HCT116 (cell line): Measurements from ENCODE around the gene SPATA25. TPM values are rescaled to one million over a fixed set of nuclear protein-coding genes. Genes with fewer than 3 reads are reported as not detected.

Source experiments
- ATAC-seq: fragments of 200-7000 bp; cut with Tn5 transposase; 2 replicates; pipeline ENCODE4 v1.9.1; 2020; ENCODE audit warnings: mild to moderate bottlenecking, moderate library complexity
- BruUV-seq: library from RNA; stranded (reverse); fragments of 400-500 nt; replicated peaks from 2 replicates; lab custom pipeline; 2021; lab: Mats Ljungman, UMichigan
- CTCF ChIA-PET: fragments of 300-600 bp; sonication (Branson Sonifier 250); formaldehyde crosslinking; loops from one replicate; lab custom pipeline; 2021; ENCODE audit warnings: antibody characterized with exemption; lab: Charles Lee
- POLR2A ChIA-PET: fragments of 300-600, 350-600 bp; sonication (Branson Sonifier 250); formaldehyde crosslinking; loops from one replicate; lab custom pipeline; 2021; ENCODE audit warnings: antibody characterized with exemption; lab: Charles Lee
- RAD21 ChIA-PET, 2 experiments: fragments of 300-600 bp; sonication (Branson Sonifier 250); formaldehyde crosslinking; loops; one replicate each; lab custom pipeline; 2023; ENCODE audit warnings: low total read pairs in 2 of 2; ENCODE audit not compliant: uncharacterized antibody in 2 of 2, unreplicated experiment in 2 of 2, low non-redundant PET in 1 of 2; lab: Charles Lee
- DNase-seq: peaks from one replicate; pipeline ENCODE4 v3.0.0-alpha.2; 2010; ENCODE audit warnings: low read depth, low spot score
- H2AFZ ChIP-seq: fragments of 200-600 bp; shearing (Covaris generic), sonication (generic); 2 replicates; pipeline ENCODE4 v1.6.1; 2017; ENCODE audit warnings: low read depth, mixed run types, mixed read lengths, antibody characterized with exemption, low read length; ENCODE audit not compliant: poor library complexity, severe bottlenecking
- H3K27ac ChIP-seq: 2 replicates; pipeline ENCODE4 v1.5.1; 2012; ENCODE audit warnings: low read depth, low read length
- H3K27me3 ChIP-seq: fragments of 200-600 bp; sonication (generic); 2 replicates; pipeline ENCODE4 v1.6.1; 2016; ENCODE audit warnings: mixed run types, low read length, mixed read lengths; ENCODE audit not compliant: insufficient read depth
- H3K36me3 ChIP-seq, 2 experiments: fragments of 200-500 bp in 1 of 2; fragments of 200-600 bp in 1 of 2; sonication (Bioruptor generic) in 1 of 2; sonication (generic) in 1 of 2; 2 replicates each; pipeline versions ENCODE4 v1.5.1 to v1.6.1; 2014 to 2016; ENCODE audit warnings: low read length in 2 of 2, inconsistent platforms in 1 of 2, mixed read lengths in 1 of 2, mixed run types in 1 of 2; ENCODE audit not compliant: insufficient read depth in 2 of 2, control insufficient read depth in 1 of 2
- H3K4me1 ChIP-seq, 2 experiments: fragments of 200-600 bp in 1 of 2; sonication (generic) in 1 of 2; 2 replicates each; pipeline versions ENCODE4 v1.5.1 to v1.6.1; 2012 to 2017; ENCODE audit warnings: low read length in 2 of 2, inconsistent platforms in 1 of 2, mild to moderate bottlenecking in 1 of 2, mixed read lengths in 1 of 2, mixed run types in 1 of 2, moderate library complexity in 1 of 2; ENCODE audit not compliant: insufficient read depth in 2 of 2, control insufficient read depth in 1 of 2
- H3K4me2 ChIP-seq: fragments of 200-600 bp; sonication (generic); 2 replicates; pipeline ENCODE4 v1.6.1; 2017; ENCODE audit warnings: mixed run types, low read length, mixed read lengths
- H3K4me3 ChIP-seq, 2 experiments: fragments of 200-600 bp in 1 of 2; sonication (generic) in 1 of 2; replicated peaks in 1 of 2; 2 replicates each; pipeline ENCODE4 v1.5.1; 2011 to 2016; ENCODE audit warnings: low read length in 2 of 2, control low read depth in 1 of 2, low read depth in 1 of 2, mild to moderate bottlenecking in 1 of 2, mixed read lengths in 1 of 2, mixed run types in 1 of 2
- H3K79me2 ChIP-seq: fragments of 200-600 bp; sonication (generic); 2 replicates; pipeline ENCODE4 v1.6.1; 2017; ENCODE audit warnings: mild to moderate bottlenecking, mixed run types, low read length, moderate library complexity, mixed read lengths; ENCODE audit not compliant: insufficient read depth
- H3K9ac ChIP-seq: fragments of 200-600 bp; sonication (generic); 2 replicates; pipeline ENCODE4 v1.6.1; 2016; ENCODE audit warnings: low read length, mixed read lengths
- H3K9me2 ChIP-seq: fragments of 200-600 bp; sonication (generic), shearing (Covaris generic); 2 replicates; pipeline ENCODE4 v1.6.1; 2017; ENCODE audit warnings: mixed run types, mild to moderate bottlenecking, moderate library complexity; ENCODE audit not compliant: insufficient read depth
- H3K9me3 ChIP-seq, 2 experiments: fragments of 200-500 bp in 1 of 2; fragments of 200-600 bp in 1 of 2; sonication (Bioruptor generic) in 1 of 2; sonication (generic) in 1 of 2; 2 replicates each; pipeline ENCODE4 v1.6.1; 2014 to 2017; ENCODE audit warnings: low read length in 2 of 2, mixed read lengths in 2 of 2, inconsistent platforms in 1 of 2, low read depth in 1 of 2, mild to moderate bottlenecking in 1 of 2, mixed run types in 1 of 2, moderate library complexity in 1 of 2; ENCODE audit not compliant: control insufficient read depth in 1 of 2, insufficient read depth in 1 of 2
- H4K20me1 ChIP-seq: fragments of 200-600 bp; sonication (generic), shearing (Covaris generic); 2 replicates; pipeline ENCODE4 v1.6.1; 2017; ENCODE audit warnings: mixed run types, mild to moderate bottlenecking, moderate library complexity; ENCODE audit not compliant: insufficient read depth
- TCF7L2 ChIP-seq: IDR thresholded peaks from 2 replicates; pipeline ENCODE4 v1.7.0; 2011; ENCODE audit warnings: borderline replicate concordance, inconsistent platforms; ENCODE audit not compliant: insufficient read depth, insufficient read length; ENCODE audit errors: extremely low read depth
- intact Hi-C: fragments of 100-400 bp; cut with micrococcal nuclease; formaldehyde crosslinking; loops from 2 replicates; pipeline ENCODE4 v1.10.0; 2022
- total RNA-seq: library from RNA; stranded (reverse); gene quantifications from one replicate; pipeline ENCODE4 v1.2.1, GENCODE V29; 2021; ENCODE audit not compliant: unreplicated experiment
- TF ChIP-seq, protein P1 (sequence below): IDR thresholded peaks from 2 replicates; pipeline ENCODE4 v1.6.1; 2012; ENCODE audit warnings: low read depth

SPATA25 gene
- total RNA-seq, 1 experiment from 2014 or later: 0.42 TPM

DNA sequence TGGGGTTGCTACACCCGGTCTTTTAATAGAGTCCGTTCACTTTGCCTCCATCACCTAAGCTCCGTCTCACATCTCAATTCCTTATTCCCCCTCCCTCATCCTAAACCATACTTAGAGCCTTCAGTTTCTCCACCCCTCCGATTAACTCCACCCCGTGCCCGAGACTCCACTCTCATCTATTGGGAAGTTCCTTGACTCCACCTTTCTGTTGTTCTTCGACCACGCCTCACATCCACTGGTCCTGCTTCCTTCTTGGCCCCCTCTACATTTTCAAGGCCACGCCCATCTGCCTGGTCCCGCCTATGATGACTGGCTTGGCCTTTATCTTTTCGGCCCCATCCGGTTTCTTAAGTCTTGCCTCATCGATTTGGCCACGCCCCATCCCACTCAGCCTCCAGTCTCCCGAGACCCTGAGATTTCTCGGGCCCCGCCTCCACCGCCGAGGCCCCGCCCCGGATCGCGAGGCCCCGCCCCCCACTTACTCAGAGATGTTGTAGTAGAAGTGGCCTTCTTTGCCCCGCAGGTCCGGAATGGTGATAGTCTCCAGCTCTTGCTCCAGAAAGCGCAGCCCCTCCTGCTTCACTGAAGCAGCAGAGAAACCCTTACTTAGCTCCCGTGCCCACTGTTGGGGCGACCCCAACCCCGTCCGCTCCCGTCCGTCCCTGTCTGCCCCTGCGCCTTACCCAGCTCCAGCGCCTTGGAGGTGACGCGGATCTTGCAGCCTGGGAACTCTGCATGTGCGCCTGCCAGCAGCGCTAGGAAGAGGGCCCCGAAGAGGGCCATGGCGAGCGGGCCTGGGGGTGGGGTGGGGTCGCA, 23.5 kb upstream of the SPATA25 start:
- ChIA-PET POLR2A (interaction anchor here (1.6 kb wide), 1 partner anchor 24 kb away, joined by 3 read pairs; no protein-coding TSS in a partner anchor), CTCF (no interaction called here), RAD21 (no interaction called here)
- Histone ChIP-seq H2AFZ (peak overlapping the region; percentile 84), H3K27me3 (no peaks in the 10 kb centered on the region), H3K4me1 (peaks cover 1 to 19% of the 10 kb centered on the region in 2 experiments), H3K4me3 (0 out of 4 replicates have a peak overlapping the region, but pooled peaks of 1 of the 2 experiments have one; percentile 9), H3K79me2 (no peaks in the 10 kb centered on the region), H3K36me3 (no peaks in the 10 kb centered on the region), H3K9me3 (no peaks in the 10 kb centered on the region), H3K27ac (no peak overlapping the region), H3K4me2 (peak overlapping the region; percentile 47), H3K9ac (no peak overlapping the region), H4K20me1 (no peaks in the 10 kb centered on the region), H3K9me2 (no peaks in the 10 kb centered on the region)
- DNase-seq (peak; percentile 96), ATAC-seq (peak; percentile 94)
- intact Hi-C loops: no loop called here
- peak; percentile 83 for TF ChIP-seq TCF7L2
- TF ChIP-seq, protein P1, sequence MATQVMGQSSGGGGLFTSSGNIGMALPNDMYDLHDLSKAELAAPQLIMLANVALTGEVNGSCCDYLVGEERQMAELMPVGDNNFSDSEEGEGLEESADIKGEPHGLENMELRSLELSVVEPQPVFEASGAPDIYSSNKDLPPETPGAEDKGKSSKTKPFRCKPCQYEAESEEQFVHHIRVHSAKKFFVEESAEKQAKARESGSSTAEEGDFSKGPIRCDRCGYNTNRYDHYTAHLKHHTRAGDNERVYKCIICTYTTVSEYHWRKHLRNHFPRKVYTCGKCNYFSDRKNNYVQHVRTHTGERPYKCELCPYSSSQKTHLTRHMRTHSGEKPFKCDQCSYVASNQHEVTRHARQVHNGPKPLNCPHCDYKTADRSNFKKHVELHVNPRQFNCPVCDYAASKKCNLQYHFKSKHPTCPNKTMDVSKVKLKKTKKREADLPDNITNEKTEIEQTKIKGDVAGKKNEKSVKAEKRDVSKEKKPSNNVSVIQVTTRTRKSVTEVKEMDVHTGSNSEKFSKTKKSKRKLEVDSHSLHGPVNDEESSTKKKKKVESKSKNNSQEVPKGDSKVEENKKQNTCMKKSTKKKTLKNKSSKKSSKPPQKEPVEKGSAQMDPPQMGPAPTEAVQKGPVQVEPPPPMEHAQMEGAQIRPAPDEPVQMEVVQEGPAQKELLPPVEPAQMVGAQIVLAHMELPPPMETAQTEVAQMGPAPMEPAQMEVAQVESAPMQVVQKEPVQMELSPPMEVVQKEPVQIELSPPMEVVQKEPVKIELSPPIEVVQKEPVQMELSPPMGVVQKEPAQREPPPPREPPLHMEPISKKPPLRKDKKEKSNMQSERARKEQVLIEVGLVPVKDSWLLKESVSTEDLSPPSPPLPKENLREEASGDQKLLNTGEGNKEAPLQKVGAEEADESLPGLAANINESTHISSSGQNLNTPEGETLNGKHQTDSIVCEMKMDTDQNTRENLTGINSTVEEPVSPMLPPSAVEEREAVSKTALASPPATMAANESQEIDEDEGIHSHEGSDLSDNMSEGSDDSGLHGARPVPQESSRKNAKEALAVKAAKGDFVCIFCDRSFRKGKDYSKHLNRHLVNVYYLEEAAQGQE: no peak
- no TSS peak for BruUV-seq
